Smooth muscle cell (in vitro differentiated cells): Measurements from ENCODE around the gene HOXA4. TPM values are rescaled to one million over a fixed set of nuclear protein-coding genes. Genes with fewer than 3 reads are reported as not detected.
A peak's percentile ranks its signal among the peaks of the same experiment; 100 is the strongest.

Source experiments
- DNase-seq: peaks from one replicate; lab custom pipeline; 2025; ENCODE audit not compliant: unreplicated experiment; lab: John Stamatoyannopoulos, UW
- H2AFZ ChIP-seq: fragments of 200-600 bp; sonication (generic); 2 replicates; pipeline ENCODE4 v1.6.0; 2016; ENCODE audit warnings: antibody characterized with exemption, low read depth, mild to moderate bottlenecking
- H3F3A ChIP-seq: fragments of 200-600 bp; sonication (generic); 2 replicates; pipeline ENCODE4 v1.6.0; 2017; ENCODE audit warnings: antibody characterized with exemption, low read depth
- H3K27ac ChIP-seq: fragments of 200-600 bp; sonication (generic); 2 replicates; pipeline ENCODE4 v1.5.1; 2016; ENCODE audit warnings: low read depth, mild to moderate bottlenecking
- H3K27me3 ChIP-seq: fragments of 200-600 bp; sonication (generic); 2 replicates; pipeline ENCODE4 v1.6.1; 2016; ENCODE audit warnings: low read depth, mild to moderate bottlenecking
- H3K36me3 ChIP-seq: fragments of 200-600 bp; sonication (generic); 2 replicates; pipeline ENCODE4 v1.5.1; 2016; ENCODE audit warnings: low read depth
- H3K4me1 ChIP-seq: fragments of 200-600 bp; sonication (generic); 2 replicates; pipeline ENCODE4 v1.5.1; 2016; ENCODE audit warnings: low read depth
- H3K4me2 ChIP-seq: fragments of 200-600 bp; sonication (generic); 2 replicates; pipeline ENCODE4 v1.6.0; 2016; ENCODE audit warnings: mild to moderate bottlenecking
- H3K4me3 ChIP-seq: fragments of 200-600 bp; sonication (generic); 2 replicates; pipeline ENCODE4 v1.5.1; 2016; ENCODE audit warnings: mild to moderate bottlenecking
- H3K79me2 ChIP-seq: fragments of 200-600 bp; sonication (generic); 2 replicates; pipeline ENCODE4 v1.6.0; 2016; ENCODE audit warnings: low read depth, mild to moderate bottlenecking
- H3K9ac ChIP-seq: fragments of 200-600 bp; sonication (generic); 2 replicates; pipeline ENCODE4 v1.6.0; 2016; ENCODE audit warnings: low read depth
- H3K9me3 ChIP-seq: fragments of 200-600 bp; sonication (generic); replicated peaks from 2 replicates; pipeline ENCODE4 v1.5.1; 2016; ENCODE audit warnings: low read depth
- H4K20me1 ChIP-seq: fragments of 200-600 bp; sonication (generic); 2 replicates; pipeline ENCODE4 v1.6.0; 2016; ENCODE audit warnings: low read depth
- CTCF ChIP-seq: fragments of 200-600 bp; sonication (generic); IDR thresholded peaks from 2 replicates; pipeline ENCODE4 v1.5.1; 2017; ENCODE audit warnings: borderline replicate concordance, mild to moderate bottlenecking, antibody characterized with exemption; ENCODE audit not compliant: insufficient read depth, poor library complexity, severe bottlenecking
- WGBS: methylation state at CpG from one replicate; pipeline ENCODE4 v1.1.7; 2016; ENCODE audit warnings: low lambda C conversion rate; 5-methylcytosine and 5-hydroxymethylcytosine counted together
- polyA plus RNA-seq: library from polyadenylated mRNA; unstranded; fragments of >200 nt; fragmentation: Nextera tagmentation; extraction: Ambion mirVana; gene quantifications from 2 replicates; pipeline ENCODE4 v1.2.1, GENCODE V29; 2016
- total RNA-seq: library from RNA; depleted of rRNA; stranded (reverse); fragments of >200 nt; gene quantifications from 2 replicates; pipeline ENCODE4 v1.2.3, GENCODE V29; 2014

HOXA4 gene
- total and polyA plus RNA-seq, 2 experiments from 2014 or later: 0.22 TPM; not detected in 1

- no peak for TF ChIP-seq CTCF
- no peak overlapping the region for H3K9ac ChIP-seq
- no peak overlapping the region for H3K4me3 ChIP-seq
- 56% methylated on average over 18 of the region's 18 CpGs for WGBS
- no peaks in the 10 kb centered on the region for H3F3A ChIP-seq
- no peak overlapping the region for H2AFZ ChIP-seq
- no peaks in the 10 kb centered on the region for H3K9me3 ChIP-seq
- peaks cover 100% of the 10 kb centered on the region for H3K27me3 ChIP-seq
- peak overlapping the region; percentile 90 for H3K4me2 ChIP-seq
- H3K36me3 ChIP-seq: no peaks in the 10 kb centered on the region
- peaks cover 7% of the 10 kb centered on the region for H3K4me1 ChIP-seq
- no peaks in the 10 kb centered on the region for H4K20me1 ChIP-seq
- H3K27ac ChIP-seq: no peak overlapping the region
- DNase-seq: no peak
- H3K79me2 ChIP-seq: no peaks in the 10 kb centered on the region
Observed at GRCh38 chr7:27141137-27141922, 10.8 kb upstream of the HOXA4 start.

GRCh38 chr7:27140126-27140857 is 9.7 kb upstream of the HOXA4 start:
- no peaks in the 10 kb centered on the region for H3K79me2 ChIP-seq
- H3K9me3 ChIP-seq: no peaks in the 10 kb centered on the region
- peak overlapping the region; percentile 83 for H3K4me2 ChIP-seq
- no peak for TF ChIP-seq CTCF
- H3K4me3 ChIP-seq: peak overlapping the region; percentile 29
- H3F3A ChIP-seq: no peaks in the 10 kb centered on the region
- 28% methylated on average over 15 of the region's 15 CpGs for WGBS
- peaks cover 100% of the 10 kb centered on the region for H3K27me3 ChIP-seq
- no peak overlapping the region for H3K9ac ChIP-seq
- no peak overlapping the region for H2AFZ ChIP-seq
- H3K27ac ChIP-seq: no peak overlapping the region
- H3K36me3 ChIP-seq: no peaks in the 10 kb centered on the region
- no peak for DNase-seq
- H4K20me1 ChIP-seq: no peaks in the 10 kb centered on the region
- peaks cover 7% of the 10 kb centered on the region for H3K4me1 ChIP-seq

GRCh38 chr7:27139334-27140125 is 9.0 kb upstream of the HOXA4 start:
- Histone ChIP-seq H3K9ac (no peak overlapping the region), H3K27me3 (peaks cover 100% of the 10 kb centered on the region), H3F3A (no peaks in the 10 kb centered on the region), H3K36me3 (no peaks in the 10 kb centered on the region), H3K79me2 (no peaks in the 10 kb centered on the region), H3K4me1 (peaks cover 7% of the 10 kb centered on the region), H2AFZ (no peak overlapping the region), H3K4me3 (peak overlapping the region; percentile 29), H3K4me2 (peak overlapping the region; percentile 83), H4K20me1 (no peaks in the 10 kb centered on the region), H3K9me3 (no peaks in the 10 kb centered on the region), H3K27ac (no peak overlapping the region)
- TF ChIP-seq CTCF: no peak
- WGBS: 2% methylated on average over 47 of the region's 53 CpGs
- no peak for DNase-seq
